ENCODE results near the gene UBE4A. TPM values are rescaled to one million over a fixed set of nuclear protein-coding genes. Genes with fewer than 3 reads are reported as not detected.

Gene UBE4A
- total and polyA plus RNA-seq, 2 experiments from 2014 or later: 11.8 to 42.2 TPM

DNA sequence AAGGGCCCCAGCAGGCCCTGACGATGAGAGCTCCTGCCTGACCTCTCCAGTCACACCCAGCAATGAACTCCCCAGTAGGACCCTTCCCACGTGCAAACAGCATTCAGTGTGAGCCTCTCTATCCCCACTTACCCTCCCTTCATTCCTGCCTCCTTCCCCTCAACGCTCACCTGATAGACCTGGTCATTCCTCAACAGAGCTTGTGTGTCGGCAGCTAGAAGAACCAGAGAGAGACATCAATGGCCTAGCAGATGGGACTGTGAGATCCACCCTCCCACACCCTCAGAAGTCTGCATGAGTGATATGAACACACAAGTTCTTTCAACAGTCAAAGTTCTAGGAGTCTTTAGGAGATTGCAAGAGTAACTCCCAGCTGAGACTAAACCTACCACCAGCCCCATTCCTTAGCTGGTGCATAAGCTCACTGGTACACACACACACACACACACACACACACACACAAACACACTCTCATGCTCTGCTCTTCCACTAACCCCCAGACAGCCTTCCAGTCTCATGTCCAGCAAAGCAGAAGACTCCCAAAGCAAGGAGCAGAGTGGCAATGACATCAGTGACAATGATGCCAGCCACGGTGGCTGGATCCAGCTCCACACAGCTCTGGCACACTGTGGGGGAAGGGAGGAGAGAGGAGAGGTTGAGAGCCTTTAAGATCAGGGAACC, 20.0 kb upstream of the UBE4A start:
- Histone ChIP-seq H4K20me1 (replicated peaks; ENCODE audit: insufficient read depth) (no peaks in the 10 kb centered on the region), H3K27me3 (ENCODE audit: insufficient read depth) (no peaks in the 10 kb centered on the region), H3K36me3 (ENCODE audit: insufficient read depth) (no peaks in the 10 kb centered on the region), H3K4me1 (ENCODE audit: insufficient read depth) (no peaks in the 10 kb centered on the region), H3K9me2 (ENCODE audit: insufficient read depth) (no peaks in the 10 kb centered on the region), H2AFZ (0 out of 2 replicates have a peak overlapping the region, but pooled peaks have one; percentile 63), H3K4me3 (no peak overlapping the region), H3K4me2 (no peak overlapping the region), H3K79me2 (replicated peaks; ENCODE audit: insufficient read depth) (no peaks in the 10 kb centered on the region), H3F3A (replicated peaks; ENCODE audit: low read depth) (no peaks in the 10 kb centered on the region), H3K27ac (ENCODE audit: low read depth) (no peak overlapping the region)
- Mint-ChIP-seq H3K27ac (no peak overlapping the region), H3K27me3 (ENCODE audit: insufficient read depth, low read depth, poor library complexity) (peaks cover 12% of the 10 kb centered on the region), H3K36me3 (ENCODE audit: low read depth) (no peaks in the 10 kb centered on the region), H3K4me3 (no peak overlapping the region), H3K4me1 (no peaks in the 10 kb centered on the region), H3K9me3 (no peaks in the 10 kb centered on the region)
- no peak for DNase-seq (ENCODE audit: low spot score)
- TF ChIP-seq, protein P1, sequence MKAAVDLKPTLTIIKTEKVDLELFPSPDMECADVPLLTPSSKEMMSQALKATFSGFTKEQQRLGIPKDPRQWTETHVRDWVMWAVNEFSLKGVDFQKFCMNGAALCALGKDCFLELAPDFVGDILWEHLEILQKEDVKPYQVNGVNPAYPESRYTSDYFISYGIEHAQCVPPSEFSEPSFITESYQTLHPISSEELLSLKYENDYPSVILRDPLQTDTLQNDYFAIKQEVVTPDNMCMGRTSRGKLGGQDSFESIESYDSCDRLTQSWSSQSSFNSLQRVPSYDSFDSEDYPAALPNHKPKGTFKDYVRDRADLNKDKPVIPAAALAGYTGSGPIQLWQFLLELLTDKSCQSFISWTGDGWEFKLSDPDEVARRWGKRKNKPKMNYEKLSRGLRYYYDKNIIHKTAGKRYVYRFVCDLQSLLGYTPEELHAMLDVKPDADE (IDR thresholded peaks at IDR 0.05): no peak
- TF ChIP-seq ZNF114 (CRISPR knock-in tag; IDR thresholded peaks at IDR 0.05) (no peak), CREB1 (CRISPR knock-in tag; IDR thresholded peaks at IDR 0.05; ENCODE audit: low read depth) (no peak), ZNF331 (CRISPR knock-in tag; IDR thresholded peaks at IDR 0.05; ENCODE audit: low read depth) (no peak), NANOG (IDR thresholded peaks at IDR 0.05; ENCODE audit: borderline replicate concordance) (no peak), JUNB (IDR thresholded peaks at IDR 0.05; ENCODE audit: unreplicated experiment) (no peak), POLR2AphosphoS5 (IDR thresholded peaks at IDR 0.05; ENCODE audit: low read depth) (no peak), STAT1 (IDR thresholded peaks at IDR 0.05; ENCODE audit: unreplicated experiment) (no peak), EZH2 (IDR thresholded peaks at IDR 0.05; ENCODE audit: low read depth, unreplicated experiment) (no peak), EZH2phosphoT487 (IDR thresholded peaks at IDR 0.05; ENCODE audit: unreplicated experiment) (no peak)
- TF ChIP-seq, protein P2, sequence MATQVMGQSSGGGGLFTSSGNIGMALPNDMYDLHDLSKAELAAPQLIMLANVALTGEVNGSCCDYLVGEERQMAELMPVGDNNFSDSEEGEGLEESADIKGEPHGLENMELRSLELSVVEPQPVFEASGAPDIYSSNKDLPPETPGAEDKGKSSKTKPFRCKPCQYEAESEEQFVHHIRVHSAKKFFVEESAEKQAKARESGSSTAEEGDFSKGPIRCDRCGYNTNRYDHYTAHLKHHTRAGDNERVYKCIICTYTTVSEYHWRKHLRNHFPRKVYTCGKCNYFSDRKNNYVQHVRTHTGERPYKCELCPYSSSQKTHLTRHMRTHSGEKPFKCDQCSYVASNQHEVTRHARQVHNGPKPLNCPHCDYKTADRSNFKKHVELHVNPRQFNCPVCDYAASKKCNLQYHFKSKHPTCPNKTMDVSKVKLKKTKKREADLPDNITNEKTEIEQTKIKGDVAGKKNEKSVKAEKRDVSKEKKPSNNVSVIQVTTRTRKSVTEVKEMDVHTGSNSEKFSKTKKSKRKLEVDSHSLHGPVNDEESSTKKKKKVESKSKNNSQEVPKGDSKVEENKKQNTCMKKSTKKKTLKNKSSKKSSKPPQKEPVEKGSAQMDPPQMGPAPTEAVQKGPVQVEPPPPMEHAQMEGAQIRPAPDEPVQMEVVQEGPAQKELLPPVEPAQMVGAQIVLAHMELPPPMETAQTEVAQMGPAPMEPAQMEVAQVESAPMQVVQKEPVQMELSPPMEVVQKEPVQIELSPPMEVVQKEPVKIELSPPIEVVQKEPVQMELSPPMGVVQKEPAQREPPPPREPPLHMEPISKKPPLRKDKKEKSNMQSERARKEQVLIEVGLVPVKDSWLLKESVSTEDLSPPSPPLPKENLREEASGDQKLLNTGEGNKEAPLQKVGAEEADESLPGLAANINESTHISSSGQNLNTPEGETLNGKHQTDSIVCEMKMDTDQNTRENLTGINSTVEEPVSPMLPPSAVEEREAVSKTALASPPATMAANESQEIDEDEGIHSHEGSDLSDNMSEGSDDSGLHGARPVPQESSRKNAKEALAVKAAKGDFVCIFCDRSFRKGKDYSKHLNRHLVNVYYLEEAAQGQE (IDR thresholded peaks at IDR 0.05; ENCODE audit: unreplicated experiment): no peak
- TF ChIP-seq, protein P3, sequence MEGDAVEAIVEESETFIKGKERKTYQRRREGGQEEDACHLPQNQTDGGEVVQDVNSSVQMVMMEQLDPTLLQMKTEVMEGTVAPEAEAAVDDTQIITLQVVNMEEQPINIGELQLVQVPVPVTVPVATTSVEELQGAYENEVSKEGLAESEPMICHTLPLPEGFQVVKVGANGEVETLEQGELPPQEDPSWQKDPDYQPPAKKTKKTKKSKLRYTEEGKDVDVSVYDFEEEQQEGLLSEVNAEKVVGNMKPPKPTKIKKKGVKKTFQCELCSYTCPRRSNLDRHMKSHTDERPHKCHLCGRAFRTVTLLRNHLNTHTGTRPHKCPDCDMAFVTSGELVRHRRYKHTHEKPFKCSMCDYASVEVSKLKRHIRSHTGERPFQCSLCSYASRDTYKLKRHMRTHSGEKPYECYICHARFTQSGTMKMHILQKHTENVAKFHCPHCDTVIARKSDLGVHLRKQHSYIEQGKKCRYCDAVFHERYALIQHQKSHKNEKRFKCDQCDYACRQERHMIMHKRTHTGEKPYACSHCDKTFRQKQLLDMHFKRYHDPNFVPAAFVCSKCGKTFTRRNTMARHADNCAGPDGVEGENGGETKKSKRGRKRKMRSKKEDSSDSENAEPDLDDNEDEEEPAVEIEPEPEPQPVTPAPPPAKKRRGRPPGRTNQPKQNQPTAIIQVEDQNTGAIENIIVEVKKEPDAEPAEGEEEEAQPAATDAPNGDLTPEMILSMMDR (conservative IDR thresholded peaks at IDR 0.05; ENCODE audit: low read depth in 2 of 2): no peak
- TF ChIP-seq, protein P4, sequence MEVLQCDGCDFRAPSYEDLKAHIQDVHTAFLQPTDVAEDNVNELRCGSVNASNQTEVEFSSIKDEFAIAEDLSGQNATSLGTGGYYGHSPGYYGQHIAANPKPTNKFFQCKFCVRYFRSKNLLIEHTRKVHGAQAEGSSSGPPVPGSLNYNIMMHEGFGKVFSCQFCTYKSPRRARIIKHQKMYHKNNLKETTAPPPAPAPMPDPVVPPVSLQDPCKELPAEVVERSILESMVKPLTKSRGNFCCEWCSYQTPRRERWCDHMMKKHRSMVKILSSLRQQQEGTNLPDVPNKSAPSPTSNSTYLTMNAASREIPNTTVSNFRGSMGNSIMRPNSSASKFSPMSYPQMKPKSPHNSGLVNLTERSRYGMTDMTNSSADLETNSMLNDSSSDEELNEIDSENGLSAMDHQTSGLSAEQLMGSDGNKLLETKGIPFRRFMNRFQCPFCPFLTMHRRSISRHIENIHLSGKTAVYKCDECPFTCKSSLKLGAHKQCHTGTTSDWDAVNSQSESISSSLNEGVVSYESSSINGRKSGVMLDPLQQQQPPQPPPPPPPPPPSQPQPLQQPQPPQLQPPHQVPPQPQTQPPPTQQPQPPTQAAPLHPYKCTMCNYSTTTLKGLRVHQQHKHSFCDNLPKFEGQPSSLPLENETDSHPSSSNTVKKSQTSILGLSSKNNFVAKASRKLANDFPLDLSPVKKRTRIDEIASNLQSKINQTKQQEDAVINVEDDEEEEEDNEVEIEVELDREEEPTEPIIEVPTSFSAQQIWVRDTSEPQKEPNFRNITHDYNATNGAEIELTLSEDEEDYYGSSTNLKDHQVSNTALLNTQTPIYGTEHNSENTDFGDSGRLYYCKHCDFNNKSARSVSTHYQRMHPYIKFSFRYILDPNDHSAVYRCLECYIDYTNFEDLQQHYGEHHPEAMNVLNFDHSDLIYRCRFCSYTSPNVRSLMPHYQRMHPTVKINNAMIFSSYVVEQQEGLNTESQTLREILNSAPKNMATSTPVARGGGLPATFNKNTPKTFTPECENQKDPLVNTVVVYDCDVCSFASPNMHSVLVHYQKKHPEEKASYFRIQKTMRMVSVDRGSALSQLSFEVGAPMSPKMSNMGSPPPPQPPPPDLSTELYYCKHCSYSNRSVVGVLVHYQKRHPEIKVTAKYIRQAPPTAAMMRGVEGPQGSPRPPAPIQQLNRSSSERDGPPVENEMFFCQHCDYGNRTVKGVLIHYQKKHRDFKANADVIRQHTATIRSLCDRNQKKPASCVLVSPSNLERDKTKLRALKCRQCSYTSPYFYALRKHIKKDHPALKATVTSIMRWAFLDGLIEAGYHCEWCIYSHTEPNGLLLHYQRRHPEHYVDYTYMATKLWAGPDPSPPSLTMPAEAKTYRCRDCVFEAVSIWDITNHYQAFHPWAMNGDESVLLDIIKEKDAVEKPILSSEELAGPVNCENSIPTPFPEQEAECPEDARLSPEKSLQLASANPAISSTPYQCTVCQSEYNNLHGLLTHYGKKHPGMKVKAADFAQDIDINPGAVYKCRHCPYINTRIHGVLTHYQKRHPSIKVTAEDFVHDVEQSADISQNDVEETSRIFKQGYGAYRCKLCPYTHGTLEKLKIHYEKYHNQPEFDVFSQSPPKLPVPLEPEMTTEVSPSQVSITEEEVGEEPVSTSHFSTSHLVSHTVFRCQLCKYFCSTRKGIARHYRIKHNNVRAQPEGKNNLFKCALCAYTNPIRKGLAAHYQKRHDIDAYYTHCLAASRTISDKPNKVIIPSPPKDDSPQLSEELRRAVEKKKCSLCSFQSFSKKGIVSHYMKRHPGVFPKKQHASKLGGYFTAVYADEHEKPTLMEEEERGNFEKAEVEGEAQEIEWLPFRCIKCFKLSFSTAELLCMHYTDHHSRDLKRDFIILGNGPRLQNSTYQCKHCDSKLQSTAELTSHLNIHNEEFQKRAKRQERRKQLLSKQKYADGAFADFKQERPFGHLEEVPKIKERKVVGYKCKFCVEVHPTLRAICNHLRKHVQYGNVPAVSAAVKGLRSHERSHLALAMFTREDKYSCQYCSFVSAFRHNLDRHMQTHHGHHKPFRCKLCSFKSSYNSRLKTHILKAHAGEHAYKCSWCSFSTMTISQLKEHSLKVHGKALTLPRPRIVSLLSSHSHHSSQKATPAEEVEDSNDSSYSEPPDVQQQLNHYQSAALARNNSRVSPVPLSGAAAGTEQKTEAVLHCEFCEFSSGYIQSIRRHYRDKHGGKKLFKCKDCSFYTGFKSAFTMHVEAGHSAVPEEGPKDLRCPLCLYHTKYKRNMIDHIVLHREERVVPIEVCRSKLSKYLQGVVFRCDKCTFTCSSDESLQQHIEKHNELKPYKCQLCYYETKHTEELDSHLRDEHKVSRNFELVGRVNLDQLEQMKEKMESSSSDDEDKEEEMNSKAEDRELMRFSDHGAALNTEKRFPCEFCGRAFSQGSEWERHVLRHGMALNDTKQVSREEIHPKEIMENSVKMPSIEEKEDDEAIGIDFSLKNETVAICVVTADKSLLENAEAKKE (CRISPR knock-in tag; IDR thresholded peaks at IDR 0.05): no peak
- ATAC-seq: no peak
